GM18511 (cell line): ENCODE measurements around the gene BCAS3.

Experiments used
- ATAC-seq: cut with Tn5 transposase; IDR thresholded peaks from one replicate; pipeline ENCODE4 v1.9.1; 2021; ENCODE audit warnings: mild to moderate bottlenecking, moderate library complexity; ENCODE audit not compliant: unreplicated experiment

BCAS3 gene

GRCh38 chr17:61177351-61177750 is 499.7 kb downstream of the BCAS3 start:
- ATAC-seq = no peak

GRCh38 chr17:61178284-61178683 is 500.6 kb downstream of the BCAS3 start:
- no peak for ATAC-seq

DNA sequence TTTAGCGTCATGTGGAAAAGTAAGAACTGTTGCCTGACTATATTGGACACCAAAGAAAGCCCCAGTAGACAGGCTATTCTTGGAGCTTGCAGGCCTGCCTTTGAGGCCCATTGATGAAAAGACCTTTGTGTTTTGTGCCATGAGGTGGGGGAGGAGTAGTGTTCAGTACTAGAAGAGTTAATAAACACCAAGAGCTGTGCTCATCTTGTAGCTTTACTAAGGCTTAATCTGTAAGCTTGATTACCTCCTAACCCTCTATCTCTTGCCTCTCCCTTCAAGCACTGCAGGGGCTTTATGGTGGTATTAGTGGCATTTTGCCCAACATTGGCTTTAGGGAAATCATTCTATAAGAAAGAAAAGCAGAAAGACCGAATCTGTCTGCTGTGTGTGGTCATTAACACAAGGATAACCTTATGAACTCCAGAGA is 501.7 kb downstream of the BCAS3 start:
- ATAC-seq = no peak

DNA sequence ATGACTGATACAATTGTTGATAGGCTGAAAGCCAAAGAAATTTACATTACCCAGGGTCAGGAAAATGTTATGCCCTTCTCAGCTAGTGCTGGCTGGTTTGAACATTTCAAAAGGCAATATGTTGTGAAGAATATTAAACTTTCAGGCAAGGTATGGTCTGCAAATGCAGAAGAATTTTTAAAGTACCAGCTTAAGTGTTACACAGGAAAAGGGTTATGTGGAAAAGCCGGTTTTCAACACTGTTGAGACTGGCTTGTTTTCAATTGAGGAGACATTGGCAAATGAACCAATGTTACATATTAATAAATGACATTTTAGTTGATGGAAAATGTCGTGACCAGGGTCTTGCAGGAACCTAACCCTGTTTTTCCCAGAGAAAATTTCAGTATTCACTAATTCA is 506.1 kb downstream of the BCAS3 start:
- ATAC-seq = no peak

DNA sequence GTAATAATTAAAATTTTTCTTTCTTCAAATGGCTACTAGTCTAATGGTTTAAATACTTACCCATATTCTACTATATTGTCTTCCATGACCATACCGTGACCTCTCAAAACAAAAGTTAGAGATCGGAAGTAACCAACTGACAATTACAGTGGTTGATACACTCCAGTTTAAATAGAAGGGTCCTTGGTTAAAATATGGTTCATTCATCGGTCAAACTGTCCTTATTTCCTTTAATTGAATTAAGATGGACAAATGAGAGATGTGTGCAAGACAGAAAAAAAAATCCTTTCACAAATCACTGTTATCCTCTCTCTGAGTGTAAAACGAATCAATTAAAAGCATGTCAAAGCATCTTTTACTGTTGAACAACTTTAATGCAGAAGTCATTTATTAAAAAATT is 507.7 kb downstream of the BCAS3 start:
- no peak for ATAC-seq

GRCh38 chr17:61187038-61187437 is 509.4 kb downstream of the BCAS3 start:
- ATAC-seq = no peak

DNA sequence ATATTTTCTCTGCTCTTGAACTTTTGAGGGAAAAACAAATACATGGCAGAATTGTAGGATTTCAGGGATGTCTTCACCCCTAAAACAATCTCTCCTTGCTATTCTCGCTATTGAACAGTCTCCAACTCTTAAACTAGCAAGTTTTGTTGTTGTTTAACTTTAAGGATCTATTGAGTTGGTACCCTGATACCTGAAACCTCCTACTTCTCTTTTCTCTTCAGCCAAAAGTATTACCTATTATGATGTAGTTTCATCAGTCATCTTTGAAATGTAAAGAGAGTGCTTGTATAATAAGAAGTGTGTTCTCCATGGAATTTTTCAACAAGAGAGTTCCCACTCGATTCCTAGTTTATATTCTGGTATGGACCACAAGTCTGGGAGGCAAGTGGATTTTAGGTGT is 510.4 kb downstream of the BCAS3 start:
- no peak for ATAC-seq

DNA sequence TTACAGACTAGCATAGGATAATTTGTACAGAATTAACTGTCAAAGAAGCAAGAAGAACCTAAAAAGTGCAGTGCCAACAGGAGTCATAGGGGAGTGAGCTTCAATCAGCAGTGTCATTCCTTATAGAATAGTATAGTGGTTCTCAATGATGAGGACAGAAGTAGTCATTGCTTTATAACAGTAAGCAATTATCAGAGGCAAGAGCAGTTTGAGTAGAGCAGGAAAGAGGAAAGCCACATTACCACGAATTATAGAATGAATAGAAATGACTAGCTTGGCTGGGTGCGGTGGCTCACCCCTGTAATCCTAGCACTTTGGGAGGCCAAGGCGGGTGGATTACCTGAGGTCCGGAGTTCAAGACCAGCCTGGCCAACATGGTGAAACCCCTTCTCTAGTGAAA is 512.3 kb downstream of the BCAS3 start:
- no peak for ATAC-seq

DNA sequence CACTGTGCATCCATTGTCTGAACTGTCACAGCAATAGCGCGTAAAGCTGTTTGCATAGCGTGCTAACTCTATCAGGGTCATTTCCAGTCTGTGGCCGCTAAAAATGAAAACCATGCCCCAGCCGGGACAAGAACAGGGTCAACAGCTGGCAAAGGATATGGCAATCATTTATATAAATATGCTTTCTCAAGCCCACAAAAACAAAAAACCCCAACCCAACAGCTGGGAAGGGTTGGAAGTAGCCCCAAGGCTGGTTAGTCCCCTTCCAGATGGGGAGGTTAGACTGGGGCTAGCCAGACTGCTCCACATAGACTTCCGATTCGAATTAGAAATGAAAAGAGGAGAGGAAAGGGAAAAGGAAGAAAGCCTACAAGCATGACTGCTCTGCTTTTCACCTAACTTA is 518.7 kb downstream of the BCAS3 start:
- ATAC-seq = no peak

- no peak for ATAC-seq
Observed at GRCh38 chr17:61196799-61197198, 519.1 kb downstream of the BCAS3 start.

DNA sequence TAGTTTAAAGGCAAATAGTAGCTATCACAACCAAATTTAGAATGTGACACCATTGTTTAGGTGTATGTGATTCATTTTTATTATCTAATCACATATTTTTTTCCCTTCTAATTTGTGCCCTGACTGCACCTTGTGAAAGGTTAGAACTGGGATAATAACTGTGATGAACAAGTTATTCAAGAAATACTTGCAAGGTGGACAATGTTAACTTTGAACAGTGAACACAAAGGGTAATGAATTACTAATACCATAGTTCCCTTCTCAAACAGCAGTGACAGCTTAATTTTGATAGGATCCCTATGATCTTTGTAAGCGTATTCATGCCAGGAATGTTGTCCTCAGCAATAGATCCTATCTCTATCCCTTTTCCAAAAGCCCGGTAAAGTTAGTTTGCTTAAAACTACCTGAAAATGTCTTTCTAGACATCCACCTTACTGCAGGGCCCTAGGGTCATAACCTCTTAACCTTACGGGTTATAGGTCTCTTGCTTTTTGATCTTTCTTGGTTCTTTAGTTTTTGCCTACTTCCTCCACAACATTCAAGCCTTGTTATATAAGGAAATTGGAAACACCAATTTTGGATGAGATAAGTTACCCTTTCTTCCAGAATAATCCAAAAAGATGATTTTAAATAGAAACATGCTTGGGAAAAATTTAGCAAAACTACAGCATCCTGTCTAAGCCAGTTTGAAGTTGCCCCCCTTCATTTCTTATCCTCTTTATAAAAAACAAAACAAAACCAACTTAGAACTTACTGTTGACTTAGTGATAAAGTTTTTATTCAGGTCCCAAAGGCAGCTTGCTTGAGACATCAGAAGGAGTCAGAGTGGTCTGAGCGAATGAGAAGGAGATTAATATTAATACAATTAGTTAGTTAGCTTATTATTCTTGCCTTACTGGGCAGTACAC is 522.0 kb downstream of the BCAS3 start:
- no peak for ATAC-seq

DNA sequence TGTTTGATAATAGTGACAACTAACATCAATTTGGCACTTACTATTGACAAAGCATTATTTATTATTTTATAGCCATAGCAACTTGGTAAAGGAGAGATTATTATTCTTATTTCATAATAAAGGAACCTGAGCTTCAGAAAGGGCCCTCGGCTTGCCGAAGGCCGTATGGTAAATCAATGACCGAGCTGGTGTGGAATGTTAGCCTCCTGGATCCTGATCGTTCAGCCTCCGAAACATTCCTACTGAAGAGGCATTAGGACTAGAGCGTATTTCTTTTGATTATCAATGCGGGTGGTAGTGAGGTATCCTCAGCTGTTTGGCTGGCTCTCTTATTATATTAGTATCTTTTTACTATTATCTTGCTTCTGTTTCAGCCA is 522.7 kb downstream of the BCAS3 start:
- ATAC-seq = no peak

DNA sequence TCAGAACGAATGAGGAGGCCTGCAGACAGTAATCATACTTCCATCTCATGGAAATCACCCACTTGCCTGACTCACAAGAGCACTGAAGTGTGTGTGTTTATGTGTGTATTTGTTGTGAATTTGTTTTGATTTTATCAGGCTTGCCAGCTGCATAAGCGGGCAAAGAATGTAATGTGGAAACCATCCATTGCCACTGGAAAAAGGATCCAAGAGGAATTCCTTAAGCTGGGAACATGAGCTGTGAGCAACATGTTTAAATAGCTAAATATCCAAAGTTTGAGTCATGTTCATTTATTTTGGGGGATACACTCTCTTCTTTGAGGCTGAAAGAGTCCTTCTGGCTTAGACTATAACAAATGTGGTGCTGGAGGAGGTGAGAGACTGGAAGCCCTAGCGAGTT is 523.6 kb downstream of the BCAS3 start:
- ATAC-seq = no peak

DNA sequence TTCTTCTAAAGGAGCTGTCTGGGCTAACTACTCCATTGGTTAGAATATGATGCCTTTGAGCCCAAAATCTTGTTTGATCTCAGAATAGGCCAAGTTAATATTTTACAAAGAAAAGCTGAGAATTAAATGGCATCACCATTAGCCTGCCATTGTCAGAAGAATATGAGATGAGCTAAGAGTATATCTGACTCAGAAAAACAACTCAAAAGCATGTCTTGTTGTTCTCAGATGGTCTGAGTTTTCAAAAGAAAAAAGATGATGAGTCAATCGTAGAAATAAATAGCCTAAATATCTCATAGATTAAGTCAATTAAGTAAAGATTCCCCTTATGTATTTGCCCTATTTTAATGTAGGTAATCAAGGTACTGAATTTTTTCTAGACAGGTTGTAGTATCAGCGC is 524.9 kb downstream of the BCAS3 start:
- no peak for ATAC-seq

DNA sequence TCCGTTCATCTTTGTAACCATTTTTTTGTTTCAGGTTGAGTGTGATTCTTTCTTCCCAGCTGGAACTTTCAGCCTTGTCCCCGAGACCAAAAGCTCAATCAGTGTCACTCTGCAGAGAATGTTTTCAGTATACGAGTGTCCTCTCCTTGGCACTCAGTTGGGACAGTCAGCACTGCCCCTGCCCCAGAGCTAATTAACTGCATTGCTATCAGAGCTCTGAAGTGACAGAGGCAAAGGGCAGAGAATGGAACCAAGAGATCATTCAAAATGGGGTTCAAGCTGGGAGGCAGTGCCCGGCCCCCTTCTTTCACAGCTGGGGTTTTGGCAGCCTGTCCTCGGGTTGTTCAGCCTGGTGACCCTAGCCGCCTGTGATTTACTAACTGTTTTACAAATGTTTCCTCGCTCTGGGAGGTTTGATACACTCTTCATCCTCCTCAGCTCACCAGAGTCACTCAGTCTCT is 526.0 kb downstream of the BCAS3 start:
- no peak for ATAC-seq

DNA sequence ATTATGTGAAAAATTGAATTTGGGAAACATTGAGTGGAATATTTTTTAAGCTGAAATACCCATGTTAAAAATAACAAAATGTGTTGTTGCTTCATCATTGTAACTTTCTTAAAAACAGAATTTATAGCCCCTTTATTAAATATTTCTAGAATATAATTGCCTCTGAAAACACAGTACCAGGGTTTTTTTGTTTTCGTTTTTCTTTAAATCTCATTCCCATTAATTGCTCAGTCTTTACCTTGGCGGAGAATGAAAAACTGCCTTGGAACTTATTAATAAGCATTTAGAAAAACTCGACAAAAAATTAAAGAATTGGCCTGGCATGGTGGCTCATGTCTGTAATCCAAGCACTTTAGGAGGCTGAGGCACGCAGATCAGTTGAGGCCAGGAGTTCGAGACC is 526.8 kb downstream of the BCAS3 start:
- no peak for ATAC-seq

GRCh38 chr17:61205401-61205800 is 527.8 kb downstream of the BCAS3 start:
- ATAC-seq = no peak

DNA sequence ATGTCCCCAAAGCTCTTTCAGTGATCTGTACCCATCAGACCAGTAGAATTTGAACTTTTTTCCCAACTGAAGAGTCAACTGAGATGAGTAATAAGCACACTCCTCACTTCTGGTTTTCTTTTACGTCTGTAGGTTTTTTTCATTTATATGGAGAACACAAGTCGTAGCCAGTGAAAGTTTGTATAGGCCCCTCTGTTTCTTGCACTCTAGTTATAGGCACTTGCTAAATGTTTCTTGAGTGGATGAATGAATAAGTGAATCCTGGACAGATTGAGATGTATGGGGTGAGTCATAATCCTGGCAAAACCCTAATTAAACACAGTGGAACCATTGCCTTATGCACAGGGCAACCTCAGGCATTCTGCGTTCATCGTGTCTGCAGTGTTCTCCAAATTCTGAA is 528.3 kb downstream of the BCAS3 start:
- no peak for ATAC-seq

- no peak for ATAC-seq
Observed at GRCh38 chr17:61206922-61207321, 529.3 kb downstream of the BCAS3 start.

GRCh38 chr17:61208301-61209105 is 530.9 kb downstream of the BCAS3 start:
- ATAC-seq = no peak

- ATAC-seq = no peak
Observed at GRCh38 chr17:61209106-61209439, 531.4 kb downstream of the BCAS3 start.

DNA sequence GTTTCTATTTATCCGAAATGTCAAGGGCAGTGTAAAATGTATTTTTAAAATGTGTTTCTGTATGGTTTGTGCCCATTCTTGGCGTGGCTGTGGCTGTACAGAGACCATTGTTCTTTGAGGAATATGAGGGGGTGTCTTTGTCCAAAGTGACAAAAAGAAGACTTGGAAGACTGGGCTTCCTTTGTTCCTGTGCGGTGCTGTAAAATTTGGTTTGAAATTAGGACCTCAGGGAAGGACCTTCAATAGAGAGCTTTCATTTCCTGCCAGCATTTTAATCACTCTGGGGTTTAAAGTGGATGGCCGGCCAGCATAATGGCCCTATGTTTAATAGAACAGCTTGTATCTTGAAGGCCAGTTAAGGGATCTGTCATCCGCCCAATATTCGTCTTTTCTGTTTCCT is 531.9 kb downstream of the BCAS3 start:
- no peak for ATAC-seq
